Hepatic stellate cell (primary cell): ENCODE data around the gene APPBP2.
A peak's percentile ranks its signal among the peaks of the same experiment; 100 is the strongest.
"Not testable (repeated sequence)": the region's sequence is repeated elsewhere in the genome, so short reads cannot be mapped to it uniquely, and the experiment has no call there.

Experiments used
- DNase-seq: peaks from one replicate; pipeline ENCODE4 v3.0.0; 2011; ENCODE audit warnings: low spot score

Gene APPBP2

GRCh38 chr17:60433021-60433997 lies 92.7 kb downstream of the APPBP2 start:
- DNase-seq: not testable (repeated sequence)

- DNase-seq: not testable (repeated sequence)
Measured at GRCh38 chr17:60430561-60430960, 95.5 kb downstream of the APPBP2 start.

- DNase-seq: not testable (repeated sequence)
Measured at GRCh38 chr17:60428491-60428890, 97.6 kb downstream of the APPBP2 start.

GRCh38 chr17:60426596-60426995 lies 99.4 kb downstream of the APPBP2 start:
- DNase-seq: no peak

GRCh38 chr17:60425626-60426025 lies 100.4 kb downstream of the APPBP2 start:
- no peak for DNase-seq

DNA sequence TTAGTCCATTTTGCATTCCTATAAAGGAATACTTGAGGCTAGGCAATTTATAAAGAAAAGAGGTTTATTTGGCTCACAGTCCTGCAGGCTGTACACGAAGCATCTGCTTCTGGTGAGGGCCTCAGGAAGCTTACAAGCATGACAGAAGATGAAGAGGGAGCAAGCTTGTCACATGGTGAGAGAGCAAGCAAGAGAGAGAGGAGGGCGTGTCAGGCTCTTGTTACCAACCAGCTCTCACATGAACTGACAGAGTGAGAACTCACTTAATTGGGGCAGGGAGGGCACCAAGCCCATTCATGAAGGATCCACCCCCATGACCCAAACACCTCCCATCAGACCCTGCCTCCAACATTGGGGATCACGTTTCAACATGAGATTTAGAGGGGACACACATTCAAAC lies 102.2 kb downstream of the APPBP2 start:
- no peak for DNase-seq

GRCh38 chr17:60422162-60422665 lies 103.8 kb downstream of the APPBP2 start, which contains the start of gene CHCT1:
Gene CHCT1, plus strand, starts transcription at chr17:60422489. Its CDS starts 104 bp downstream, at chr17:60422593.
- DNase-seq: no peak

DNA sequence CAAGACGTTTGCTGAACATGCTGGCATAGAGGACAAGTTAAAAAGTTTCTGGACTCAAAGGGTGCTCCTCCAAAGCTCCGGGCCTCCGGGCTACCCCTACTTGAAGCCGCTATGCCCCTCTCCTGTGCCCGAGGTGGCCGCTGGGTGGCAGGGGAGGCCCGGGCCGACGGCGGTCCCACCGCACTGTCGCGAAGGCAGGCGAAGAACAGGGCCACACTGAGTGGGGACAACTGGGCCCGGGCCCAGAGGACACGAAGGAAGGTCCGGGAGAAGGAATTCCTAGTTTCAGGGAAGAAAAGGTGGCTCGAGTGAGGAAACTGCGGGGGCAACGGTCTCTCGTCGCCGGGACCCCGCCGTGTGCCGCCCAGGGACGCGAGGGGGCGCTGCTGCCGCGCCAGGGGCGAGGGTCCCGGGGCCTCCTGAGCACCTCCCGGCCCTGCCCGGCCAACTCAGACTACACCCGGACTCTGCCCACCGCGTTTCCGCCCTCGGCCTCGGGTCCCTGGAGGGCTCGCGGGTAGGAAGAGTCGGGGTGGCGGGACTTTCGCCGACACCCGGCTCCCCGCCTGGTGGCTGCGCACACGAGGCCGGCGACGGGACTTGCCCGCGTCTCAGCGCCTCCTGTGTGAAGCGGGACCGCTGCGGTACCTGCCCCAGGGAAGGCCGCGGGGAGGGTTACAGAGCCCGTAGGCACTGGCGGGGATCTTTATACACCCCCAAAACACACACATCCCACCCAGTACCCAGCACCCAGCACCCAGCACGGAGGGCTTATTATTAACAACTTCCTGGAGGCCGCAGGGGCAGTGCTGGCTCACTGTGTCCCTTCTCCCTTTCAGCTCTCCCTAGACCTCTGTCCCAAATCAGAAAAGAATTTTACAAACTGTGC lies 104.5 kb downstream of the APPBP2 start:
- peak; percentile 83 for DNase-seq

DNA sequence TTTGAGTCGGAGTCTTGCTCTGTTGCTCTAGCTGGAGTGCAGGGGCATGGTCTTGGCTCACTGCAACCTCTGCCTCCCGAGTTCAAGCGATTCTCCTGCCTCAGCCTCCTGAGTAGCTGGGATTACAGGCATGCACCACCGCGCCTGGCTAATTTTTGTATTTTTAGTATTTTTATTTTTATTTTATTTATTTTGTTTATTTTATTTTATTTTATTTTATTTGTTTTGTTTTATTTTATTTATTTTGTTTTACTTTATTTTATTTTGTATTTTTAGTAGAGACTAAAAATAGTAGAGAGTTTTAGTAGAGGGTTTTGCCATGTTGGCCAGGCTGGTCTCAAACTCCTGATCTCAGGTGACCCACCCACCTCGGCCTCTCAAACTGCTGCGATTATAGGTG lies 106.2 kb downstream of the APPBP2 start:
- not testable (repeated sequence) for DNase-seq

GRCh38 chr17:60419003-60419402 lies 107.0 kb downstream of the APPBP2 start:
- not testable (repeated sequence) for DNase-seq

DNA sequence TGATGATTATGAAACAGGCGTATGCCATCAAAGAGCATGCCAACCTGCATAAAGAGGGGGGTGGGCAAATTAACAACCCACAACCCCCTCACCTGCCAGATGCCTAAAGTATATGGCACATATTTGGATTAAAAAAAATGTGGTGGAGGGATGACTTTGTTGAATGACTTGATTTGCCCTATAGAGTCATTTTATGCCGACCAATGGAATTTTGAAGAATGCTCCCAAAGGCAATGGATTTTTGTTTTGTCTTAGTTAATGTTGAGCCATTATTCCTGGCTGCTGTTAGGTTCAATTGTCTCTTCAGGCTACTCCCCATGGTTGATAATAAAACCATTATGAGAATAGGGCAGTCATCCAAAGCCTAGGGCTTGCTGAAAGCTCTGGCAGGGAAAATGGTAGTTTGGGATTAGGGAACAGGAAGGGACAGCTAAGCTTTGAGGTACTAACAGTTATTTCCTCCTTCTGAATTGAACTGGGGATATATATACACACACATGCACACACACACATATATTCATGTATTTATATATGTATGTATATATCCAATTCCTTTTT lies 109.6 kb downstream of the APPBP2 start:
- no peak for DNase-seq

GRCh38 chr17:60415146-60415545 lies 110.9 kb downstream of the APPBP2 start:
- no peak for DNase-seq

- no peak for DNase-seq
Measured at GRCh38 chr17:60412701-60413100, 113.3 kb downstream of the APPBP2 start.

DNA sequence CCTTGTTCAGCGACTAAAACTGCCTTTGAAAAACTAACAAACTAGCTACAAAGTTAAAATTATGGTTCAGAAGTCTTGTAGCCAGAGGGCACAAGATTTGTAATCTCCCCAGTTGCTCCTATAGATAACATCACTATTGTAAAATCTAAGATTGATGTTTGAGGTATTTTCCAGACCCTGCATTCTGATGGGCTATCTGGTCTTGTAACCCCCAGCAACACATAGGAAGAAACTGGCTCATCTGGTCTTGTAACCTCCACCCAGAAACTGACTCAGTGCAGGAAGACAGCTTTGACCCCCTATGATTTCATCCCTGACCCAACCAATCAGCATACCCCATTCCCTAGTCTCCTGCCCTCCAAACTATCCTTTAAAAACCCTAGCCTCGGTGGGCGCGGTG lies 116.0 kb downstream of the APPBP2 start:
- no peak for DNase-seq

- DNase-seq: no peak
Measured at GRCh38 chr17:60406887-60407286, 119.2 kb downstream of the APPBP2 start.

- DNase-seq: no peak
Measured at GRCh38 chr17:60403962-60404361, 122.1 kb downstream of the APPBP2 start.

- no peak for DNase-seq
Measured at GRCh38 chr17:60403523-60403810, 122.6 kb downstream of the APPBP2 start.

GRCh38 chr17:60401819-60402218 lies 124.2 kb downstream of the APPBP2 start:
- no peak for DNase-seq

- DNase-seq: no peak
Measured at GRCh38 chr17:60398227-60398959, 127.6 kb downstream of the APPBP2 start.

DNA sequence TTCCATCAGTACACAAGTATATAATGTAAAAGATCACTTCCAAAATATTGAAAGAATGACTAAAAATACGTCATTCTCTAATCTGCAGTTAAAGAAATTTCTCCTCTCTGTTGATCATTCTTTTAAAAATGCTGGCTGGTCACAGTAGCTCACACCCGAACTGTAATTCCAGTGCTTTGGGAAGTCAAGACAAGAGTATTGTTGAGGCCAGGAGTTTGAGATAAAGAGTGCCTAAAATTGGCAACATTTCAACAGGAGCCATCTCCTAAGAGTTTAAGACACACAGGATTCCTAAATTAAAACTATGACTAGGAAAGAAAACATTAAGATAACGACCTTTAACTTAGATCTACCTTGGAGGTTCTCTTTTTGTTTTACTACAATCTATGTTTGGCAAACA lies 129.6 kb downstream of the APPBP2 start:
- no peak for DNase-seq

- DNase-seq: no peak
Measured at GRCh38 chr17:60395508-60396065, 130.5 kb downstream of the APPBP2 start.
